DOHH2 (cell line): ENCODE data around the gene MED13L.

Experiments used
- H3F3A ChIP-seq: fragments of 200-600 bp; sonication (generic), shearing (Covaris generic); 2 replicates; pipeline ENCODE4 v1.6.0; 2016; ENCODE audit warnings: antibody characterized with exemption, mild to moderate bottlenecking; ENCODE audit not compliant: control insufficient read depth, insufficient read depth
- H3K27ac ChIP-seq: fragments of 200-600 bp; sonication (generic); 2 replicates; pipeline ENCODE4 v1.5.1; 2014; ENCODE audit warnings: low read depth, mild to moderate bottlenecking, low read length, moderate library complexity
- H3K27me3 ChIP-seq: fragments of 200-600 bp; sonication (generic); 2 replicates; pipeline ENCODE4 v1.6.1; 2014; ENCODE audit warnings: mild to moderate bottlenecking, low read length, mixed read lengths; ENCODE audit not compliant: control insufficient read depth
- H3K36me3 ChIP-seq: fragments of 200-600 bp; sonication (generic); 2 replicates; pipeline ENCODE4 v1.6.1; 2014; ENCODE audit warnings: mild to moderate bottlenecking, low read length, moderate library complexity, mixed read lengths; ENCODE audit not compliant: control insufficient read depth
- H3K4me1 ChIP-seq: fragments of 200-600 bp; sonication (generic); 2 replicates; pipeline ENCODE4 v1.6.1; 2014; ENCODE audit warnings: mild to moderate bottlenecking, low read length, mixed read lengths; ENCODE audit not compliant: control insufficient read depth
- H3K4me2 ChIP-seq: fragments of 200-600 bp; sonication (generic); 2 replicates; pipeline ENCODE4 v1.6.0; 2014; ENCODE audit warnings: mild to moderate bottlenecking, low read length, moderate library complexity
- H3K4me3 ChIP-seq: fragments of 200-600 bp; sonication (generic); 2 replicates; pipeline ENCODE4 v1.5.1; 2014; ENCODE audit warnings: mild to moderate bottlenecking, low read length, mixed read lengths
- H3K79me2 ChIP-seq: fragments of 200-600 bp; sonication (generic); 2 replicates; pipeline ENCODE4 v1.6.1; 2014; ENCODE audit warnings: mild to moderate bottlenecking, low read length, mixed read lengths; ENCODE audit not compliant: control insufficient read depth
- H3K9me2 ChIP-seq: fragments of 200-600 bp; sonication (generic); replicated peaks from 2 replicates; pipeline ENCODE4 v1.6.1; 2014; ENCODE audit warnings: mild to moderate bottlenecking, low read length, mixed read lengths; ENCODE audit not compliant: control insufficient read depth
- H3K9me3 ChIP-seq: fragments of 200-600 bp; sonication (generic); 2 replicates; pipeline ENCODE4 v1.6.1; 2014; ENCODE audit warnings: antibody characterized with exemption, low read length, mixed read lengths; ENCODE audit not compliant: control insufficient read depth, insufficient read depth
- H4K20me1 ChIP-seq: fragments of 200-600 bp; sonication (generic); 2 replicates; pipeline ENCODE4 v1.6.0; 2014; ENCODE audit warnings: low read depth, mild to moderate bottlenecking, antibody characterized with exemption, low read length, moderate library complexity; ENCODE audit not compliant: control insufficient read depth, insufficient read depth
- EZH2phosphoT487 ChIP-seq: fragments of 200-600 bp; sonication (generic); IDR thresholded peaks from 2 replicates; pipeline ENCODE4 v1.6.1; 2017; ENCODE audit warnings: borderline replicate concordance, mild to moderate bottlenecking, antibody characterized with exemption, low read length, moderate library complexity, mixed read lengths
- TF ChIP-seq, protein P1 (sequence below): fragments of 200-600 bp; sonication (generic); IDR thresholded peaks from one replicate; pipeline ENCODE4 v1.5.1; 2014; ENCODE audit warnings: antibody characterized with exemption, mild to moderate bottlenecking, low read depth, low read length; ENCODE audit not compliant: poor library complexity, severe bottlenecking

MED13L gene

DNA sequence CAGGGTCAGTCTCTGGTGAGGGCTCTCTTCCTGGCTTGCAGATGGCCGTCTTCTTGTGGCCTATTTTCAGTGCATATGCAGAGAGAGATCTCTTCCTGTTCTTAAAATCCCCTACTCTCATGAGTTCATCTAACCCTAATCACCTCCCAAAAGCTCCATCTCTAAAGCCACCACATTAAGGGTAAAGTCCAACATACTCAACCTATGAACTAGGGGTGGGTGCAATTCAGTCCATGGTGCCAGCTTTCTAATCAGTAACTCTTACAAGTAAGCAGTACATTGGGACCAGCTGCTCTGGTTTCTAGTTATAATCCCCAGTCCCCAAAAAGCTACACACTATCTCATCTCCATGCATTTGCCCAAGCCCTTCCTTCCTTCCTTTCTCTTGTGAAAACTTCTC, 365.1 kb downstream of the MED13L start:
- H3K9me3 ChIP-seq = no peaks in the 10 kb centered on the region
- no peaks in the 10 kb centered on the region for H3K4me1 ChIP-seq
- H3K4me2 ChIP-seq = no peak overlapping the region
- no peaks in the 10 kb centered on the region for H3K36me3 ChIP-seq
- no peaks in the 10 kb centered on the region for H3K79me2 ChIP-seq
- no peak overlapping the region for H3K27ac ChIP-seq
- no peak overlapping the region for H3K4me3 ChIP-seq
- TF ChIP-seq EZH2phosphoT487 = no peak
- TF ChIP-seq, protein P1, sequence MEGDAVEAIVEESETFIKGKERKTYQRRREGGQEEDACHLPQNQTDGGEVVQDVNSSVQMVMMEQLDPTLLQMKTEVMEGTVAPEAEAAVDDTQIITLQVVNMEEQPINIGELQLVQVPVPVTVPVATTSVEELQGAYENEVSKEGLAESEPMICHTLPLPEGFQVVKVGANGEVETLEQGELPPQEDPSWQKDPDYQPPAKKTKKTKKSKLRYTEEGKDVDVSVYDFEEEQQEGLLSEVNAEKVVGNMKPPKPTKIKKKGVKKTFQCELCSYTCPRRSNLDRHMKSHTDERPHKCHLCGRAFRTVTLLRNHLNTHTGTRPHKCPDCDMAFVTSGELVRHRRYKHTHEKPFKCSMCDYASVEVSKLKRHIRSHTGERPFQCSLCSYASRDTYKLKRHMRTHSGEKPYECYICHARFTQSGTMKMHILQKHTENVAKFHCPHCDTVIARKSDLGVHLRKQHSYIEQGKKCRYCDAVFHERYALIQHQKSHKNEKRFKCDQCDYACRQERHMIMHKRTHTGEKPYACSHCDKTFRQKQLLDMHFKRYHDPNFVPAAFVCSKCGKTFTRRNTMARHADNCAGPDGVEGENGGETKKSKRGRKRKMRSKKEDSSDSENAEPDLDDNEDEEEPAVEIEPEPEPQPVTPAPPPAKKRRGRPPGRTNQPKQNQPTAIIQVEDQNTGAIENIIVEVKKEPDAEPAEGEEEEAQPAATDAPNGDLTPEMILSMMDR = no peak
- no peaks in the 10 kb centered on the region for H3K9me2 ChIP-seq
- no peaks in the 10 kb centered on the region; the same call in 1 of the 2 replicates for H3K27me3 ChIP-seq
- H4K20me1 ChIP-seq = no peaks in the 10 kb centered on the region
- no peaks in the 10 kb centered on the region for H3F3A ChIP-seq

DNA sequence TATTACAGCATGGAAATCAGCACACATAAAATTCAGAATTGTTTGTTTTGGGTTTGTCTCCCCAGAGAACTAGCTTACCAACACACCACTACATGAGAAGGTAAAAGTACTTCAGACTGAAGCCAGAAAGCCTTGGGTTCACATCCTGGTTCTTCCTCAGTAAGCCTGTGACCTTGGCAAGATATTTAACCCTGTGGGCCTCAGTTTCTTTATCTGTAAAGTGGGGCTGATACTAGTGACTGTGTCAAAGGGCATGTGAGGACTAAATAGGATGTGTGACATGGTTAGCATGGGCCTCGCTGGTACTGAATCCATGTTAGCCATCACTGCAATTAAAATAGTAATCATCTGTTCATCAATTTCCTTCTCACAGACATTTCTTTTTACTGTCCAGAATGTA, 366.1 kb downstream of the MED13L start:
- Histone ChIP-seq H3K9me2 (no peaks in the 10 kb centered on the region), H3K79me2 (no peaks in the 10 kb centered on the region), H3K36me3 (no peaks in the 10 kb centered on the region), H3K27me3 (no peaks in the 10 kb centered on the region), H3K4me3 (no peak overlapping the region), H3K4me1 (no peaks in the 10 kb centered on the region), H3F3A (no peaks in the 10 kb centered on the region), H4K20me1 (no peaks in the 10 kb centered on the region), H3K4me2 (no peak overlapping the region), H3K9me3 (no peaks in the 10 kb centered on the region), H3K27ac (no peak overlapping the region)
- no peak for TF ChIP-seq EZH2phosphoT487
- TF ChIP-seq, protein P1 = no peak

DNA sequence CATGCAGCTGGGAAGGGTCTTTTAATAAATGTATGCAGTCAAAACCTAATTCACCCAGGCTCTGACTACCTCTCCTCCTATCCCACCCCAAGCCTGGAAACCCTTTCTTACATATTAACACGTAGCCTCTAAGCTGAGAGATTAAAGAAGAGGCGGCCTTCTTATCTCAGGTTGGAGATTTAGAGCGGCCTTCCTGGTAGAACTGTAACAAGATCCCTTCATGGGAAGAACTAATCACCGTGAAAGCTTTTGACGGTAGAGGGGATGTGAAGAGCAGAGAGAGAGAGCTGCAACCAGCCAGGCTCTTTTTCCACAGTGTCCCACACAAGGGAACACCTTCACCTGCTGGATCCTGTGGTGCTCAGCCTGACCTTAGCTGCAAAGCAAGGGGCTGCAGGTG, 367.4 kb downstream of the MED13L start:
- Histone ChIP-seq H3K4me1 (no peaks in the 10 kb centered on the region), H3K27me3 (no peaks in the 10 kb centered on the region), H3K4me2 (no peak overlapping the region), H3K79me2 (no peaks in the 10 kb centered on the region), H3K4me3 (no peak overlapping the region), H4K20me1 (no peaks in the 10 kb centered on the region), H3K9me2 (no peaks in the 10 kb centered on the region), H3F3A (no peaks in the 10 kb centered on the region), H3K27ac (no peak overlapping the region), H3K9me3 (no peaks in the 10 kb centered on the region), H3K36me3 (no peaks in the 10 kb centered on the region)
- TF ChIP-seq EZH2phosphoT487 = no peak
- TF ChIP-seq, protein P1 = no peak
